ENCODE data around the gene BICDL2. TPM values are rescaled to one million over a fixed set of nuclear protein-coding genes. Genes with fewer than 3 reads are reported as not detected.
"Not testable (repeated sequence)": the region's sequence is repeated elsewhere in the genome, so short reads cannot be mapped to it uniquely, and the experiment has no call there.

Gene BICDL2
- total RNA-seq, 4 donors from 2014 or later, result 0.31 to 3.1 (median 0.31) TPM; not detected in 1

DNA sequence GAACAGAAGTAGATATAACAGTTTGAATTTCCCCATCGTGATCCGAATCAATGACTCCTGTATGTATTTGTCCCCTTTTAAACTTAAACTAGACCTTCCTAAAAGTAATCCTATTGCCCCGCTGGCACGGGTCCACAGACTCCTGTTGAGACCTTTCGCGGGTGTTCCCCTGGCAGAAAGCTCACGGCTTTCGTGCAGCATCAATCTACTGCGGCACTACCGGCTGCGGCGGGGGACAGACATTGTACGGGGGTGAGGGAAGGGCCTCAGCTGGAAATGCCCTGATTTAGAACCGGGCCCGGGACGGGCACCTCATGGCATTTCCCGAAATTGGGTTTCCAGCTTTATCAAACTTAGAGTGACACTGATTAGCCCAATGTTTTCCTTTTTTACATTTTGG, 43.3 kb upstream of the BICDL2 start:
- ATAC-seq, result no peak
- H3K4me3 ChIP-seq, result no peak overlapping the region
- no peaks in the 10 kb centered on the region for H3K4me1 ChIP-seq
- no peak overlapping the region for H3K27ac ChIP-seq
- H3K27me3 ChIP-seq, result no peaks in the 10 kb centered on the region
- H3K36me3 ChIP-seq, result no peaks in the 10 kb centered on the region
- 84% methylated on average over 6 to 17 of the region's 17 CpGs for WGBS, 2 donors (ENCODE audit: low coverage in 1 of 2)
- no peaks in the 10 kb centered on the region for H3K9me3 ChIP-seq
- no peak for TF ChIP-seq POLR2AphosphoS5 (IDR thresholded peaks at IDR 0.05)
- no peak for TF ChIP-seq POLR2A (IDR thresholded peaks at IDR 0.05)
- TF ChIP-seq EP300 (IDR thresholded peaks at IDR 0.05), result no peak
- TF ChIP-seq, protein P1, sequence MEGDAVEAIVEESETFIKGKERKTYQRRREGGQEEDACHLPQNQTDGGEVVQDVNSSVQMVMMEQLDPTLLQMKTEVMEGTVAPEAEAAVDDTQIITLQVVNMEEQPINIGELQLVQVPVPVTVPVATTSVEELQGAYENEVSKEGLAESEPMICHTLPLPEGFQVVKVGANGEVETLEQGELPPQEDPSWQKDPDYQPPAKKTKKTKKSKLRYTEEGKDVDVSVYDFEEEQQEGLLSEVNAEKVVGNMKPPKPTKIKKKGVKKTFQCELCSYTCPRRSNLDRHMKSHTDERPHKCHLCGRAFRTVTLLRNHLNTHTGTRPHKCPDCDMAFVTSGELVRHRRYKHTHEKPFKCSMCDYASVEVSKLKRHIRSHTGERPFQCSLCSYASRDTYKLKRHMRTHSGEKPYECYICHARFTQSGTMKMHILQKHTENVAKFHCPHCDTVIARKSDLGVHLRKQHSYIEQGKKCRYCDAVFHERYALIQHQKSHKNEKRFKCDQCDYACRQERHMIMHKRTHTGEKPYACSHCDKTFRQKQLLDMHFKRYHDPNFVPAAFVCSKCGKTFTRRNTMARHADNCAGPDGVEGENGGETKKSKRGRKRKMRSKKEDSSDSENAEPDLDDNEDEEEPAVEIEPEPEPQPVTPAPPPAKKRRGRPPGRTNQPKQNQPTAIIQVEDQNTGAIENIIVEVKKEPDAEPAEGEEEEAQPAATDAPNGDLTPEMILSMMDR (IDR thresholded peaks at IDR 0.05), result no peak

DNA sequence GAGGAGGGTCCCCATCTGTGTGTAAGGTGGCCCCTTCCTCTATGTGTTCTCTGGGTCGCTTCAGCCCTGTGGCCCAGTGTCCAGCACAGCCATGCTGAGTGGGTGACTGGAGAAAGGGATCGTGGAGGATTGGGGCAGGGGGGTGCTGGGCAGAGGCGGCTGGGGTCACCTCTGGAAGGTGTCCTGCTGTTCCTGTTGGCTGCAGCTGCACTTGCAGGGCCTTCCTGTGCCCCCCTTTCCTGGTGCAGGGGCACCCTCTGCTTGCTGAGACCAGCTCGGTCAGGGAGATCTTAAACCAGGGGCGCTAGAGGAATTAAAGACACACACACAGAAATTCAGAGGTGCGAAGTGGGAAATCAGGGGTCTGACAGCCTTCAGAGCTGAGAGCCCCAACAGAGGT, 39.8 kb upstream of the BICDL2 start:
- no peak for ATAC-seq
- TF ChIP-seq EP300 (IDR thresholded peaks at IDR 0.05) (no peak), POLR2A (IDR thresholded peaks at IDR 0.05) (no peak), POLR2AphosphoS5 (IDR thresholded peaks at IDR 0.05) (no peak)
- TF ChIP-seq, protein P1 (IDR thresholded peaks at IDR 0.05), result no peak
- no peaks in the 10 kb centered on the region for H3K4me1 ChIP-seq
- H3K27ac ChIP-seq, result no peak overlapping the region
- WGBS, 2 donors (ENCODE audit: low coverage in 1 of 2), result no CpG with 5 or more reads among the region's 6 CpGs
- H3K36me3 ChIP-seq, result no peaks in the 10 kb centered on the region
- H3K27me3 ChIP-seq, result peaks cover 9% of the 10 kb centered on the region
- no peaks in the 10 kb centered on the region for H3K9me3 ChIP-seq
- no peak overlapping the region for H3K4me3 ChIP-seq

DNA sequence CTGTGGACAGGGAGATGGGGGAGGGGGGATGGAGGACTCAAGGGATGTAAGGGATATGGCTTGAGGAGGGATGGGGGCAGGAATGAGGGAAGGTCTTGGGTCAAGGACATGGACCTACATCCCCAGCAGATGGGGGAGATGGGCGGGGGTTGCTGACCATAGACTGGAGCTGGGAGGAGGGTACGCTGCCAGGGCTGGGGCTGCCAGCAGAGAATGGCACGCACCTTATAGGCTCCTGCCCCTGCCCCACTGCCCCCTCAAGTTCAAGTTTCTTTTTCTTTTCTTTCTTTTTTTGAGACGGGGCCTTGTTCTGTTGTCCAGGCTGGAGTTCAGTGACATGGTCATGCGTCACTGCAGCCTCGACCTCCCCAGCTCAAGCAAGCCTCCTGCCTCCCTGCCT, 39.2 kb upstream of the BICDL2 start:
- not testable (repeated sequence) for H3K4me3 ChIP-seq, ATAC-seq, H3K36me3 ChIP-seq, H3K27ac ChIP-seq, H3K4me1 ChIP-seq, H3K9me3 ChIP-seq, H3K27me3 ChIP-seq
- 92 to 100% methylated on average over 3 to 6 of the region's 6 CpGs for WGBS, 2 donors (ENCODE audit: low coverage in 1 of 2)

DNA sequence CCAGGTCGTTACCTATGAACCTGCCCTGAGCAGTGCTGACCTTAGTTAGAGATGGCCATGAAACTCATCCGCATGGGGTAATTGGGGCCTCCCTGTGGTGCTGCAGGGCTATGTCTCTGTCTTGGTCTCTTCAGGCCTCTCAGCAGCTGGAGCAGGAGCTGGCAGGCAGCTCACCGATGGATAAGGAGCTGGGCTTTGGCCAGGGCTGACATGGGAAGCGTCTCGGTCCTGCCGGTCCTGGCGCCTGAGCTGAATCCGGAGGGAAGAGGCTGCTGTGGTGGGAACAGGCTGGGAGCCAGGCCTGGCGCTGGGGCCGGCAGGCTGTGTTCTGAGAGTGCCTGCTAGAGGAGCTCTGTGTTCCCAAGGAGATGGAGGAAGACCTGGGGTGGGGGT, 38.8 kb upstream of the BICDL2 start:
- WGBS, 2 donors (ENCODE audit: low coverage in 1 of 2), result 40 to 83% methylated on average over 1 of the region's 10 CpGs
- no peak overlapping the region for H3K27ac ChIP-seq
- H3K4me1 ChIP-seq, result no peaks in the 10 kb centered on the region
- no peak for ATAC-seq
- H3K27me3 ChIP-seq, result peaks cover 9% of the 10 kb centered on the region
- H3K4me3 ChIP-seq, result no peak overlapping the region
- H3K36me3 ChIP-seq, result no peaks in the 10 kb centered on the region
- no peaks in the 10 kb centered on the region for H3K9me3 ChIP-seq
- no peak for TF ChIP-seq POLR2A (IDR thresholded peaks at IDR 0.05)
- no peak for TF ChIP-seq POLR2AphosphoS5 (IDR thresholded peaks at IDR 0.05)
- TF ChIP-seq, protein P1 (IDR thresholded peaks at IDR 0.05), result no peak
- no peak for TF ChIP-seq EP300 (IDR thresholded peaks at IDR 0.05)

DNA sequence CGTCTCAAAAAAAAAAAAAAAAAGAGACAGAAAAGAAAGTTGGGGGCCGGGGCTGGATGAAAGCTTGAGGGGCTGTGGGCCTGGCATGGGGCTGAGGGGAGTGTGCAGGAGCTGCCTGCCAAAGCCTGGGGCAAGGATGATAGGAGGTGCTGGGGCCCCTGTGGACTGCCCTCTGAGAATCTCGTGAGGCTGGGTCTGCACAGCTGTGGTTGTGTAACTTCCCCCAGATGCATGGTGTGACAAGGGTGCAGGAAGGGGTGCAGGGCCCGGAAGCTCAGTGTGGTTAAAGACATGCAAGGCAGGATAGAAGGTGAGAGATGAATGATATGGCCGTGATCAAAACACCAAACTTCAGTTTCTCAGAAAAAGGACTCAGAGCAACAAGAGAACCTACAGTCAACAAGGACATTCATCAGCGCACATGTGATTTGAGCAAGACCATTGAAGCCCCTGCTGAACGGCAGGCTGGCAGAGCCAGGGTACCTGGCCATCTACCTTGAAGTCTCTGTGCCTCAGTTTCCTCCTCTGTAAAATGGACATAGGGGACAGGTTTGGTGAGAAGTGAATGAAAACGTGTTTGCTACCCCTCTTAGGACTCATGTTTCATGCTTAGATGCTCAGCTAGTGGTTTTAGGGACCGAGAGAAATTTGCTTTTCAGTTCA, 38.2 kb upstream of the BICDL2 start:
- Histone ChIP-seq H3K4me3 (no peak overlapping the region), H3K4me1 (no peaks in the 10 kb centered on the region), H3K27me3 (peaks cover 9% of the 10 kb centered on the region), H3K36me3 (no peaks in the 10 kb centered on the region), H3K9me3 (no peaks in the 10 kb centered on the region), H3K27ac (no peak overlapping the region)
- ATAC-seq, result no peak
- no peak for TF ChIP-seq POLR2A (IDR thresholded peaks at IDR 0.05)
- no peak for TF ChIP-seq EP300 (IDR thresholded peaks at IDR 0.05)
- TF ChIP-seq, protein P1 (IDR thresholded peaks at IDR 0.05), result no peak
- TF ChIP-seq POLR2AphosphoS5 (IDR thresholded peaks at IDR 0.05), result no peak
- 57 to 70% methylated on average over 7 to 8 of the region's 9 CpGs for WGBS, 2 donors (ENCODE audit: low coverage in 1 of 2)

Measured in gastroesophageal sphincter (tissue), 4 donors.